GM12801 (cell line): ENCODE data around the gene FADS2.

Experiments used
- CTCF ChIP-seq: IDR thresholded peaks from one replicate; pipeline ENCODE4 v1.5.1; 2011; ENCODE audit warnings: control low read depth; ENCODE audit not compliant: insufficient read length; ENCODE audit errors: extremely low read depth

FADS2 gene

GRCh38 chr11:61885784-61886580 is 57.9 kb downstream of the FADS2 start:
- TF ChIP-seq CTCF = no peak

- TF ChIP-seq CTCF = no peak
Measured at GRCh38 chr11:61886643-61887042, 58.5 kb downstream of the FADS2 start.

GRCh38 chr11:61887839-61888494 is 59.9 kb downstream of the FADS2 start:
- TF ChIP-seq CTCF = no peak

- TF ChIP-seq CTCF = no peak
Measured at GRCh38 chr11:61888590-61888989, 60.5 kb downstream of the FADS2 start.

GRCh38 chr11:61889831-61890230 is 61.7 kb downstream of the FADS2 start:
- no peak for TF ChIP-seq CTCF

GRCh38 chr11:61890529-61891330 is 62.6 kb downstream of the FADS2 start:
- no peak for TF ChIP-seq CTCF
